C4-2B (cell line): Measurements from ENCODE around the gene ARHGAP33.
"Not testable (repeated sequence)": the region's sequence is repeated elsewhere in the genome, so short reads cannot be mapped to it uniquely, and the experiment has no call there.

Experiments used
- H3K27ac ChIP-seq: fragments of 450-650 bp; 2 replicates; pipeline ENCODE4 v1.5.1; 2017
- ZFX ChIP-seq: fragments of 450-650 bp; IDR thresholded peaks from 2 replicates; pipeline ENCODE4 v1.6.1; 2017
- TF ChIP-seq, protein P1 (sequence below): fragments of 450-650 bp; conservative IDR thresholded peaks from 2 replicates; pipeline ENCODE4 v1.5.1; 2017; ENCODE audit warnings: mild to moderate bottlenecking

The ARHGAP33 gene

GRCh38 chr19:35790981-35791813 is 15.8 kb downstream of the ARHGAP33 start:
- H3K27ac ChIP-seq: no peak overlapping the region
- TF ChIP-seq ZFX: no peak
- TF ChIP-seq, protein P1, sequence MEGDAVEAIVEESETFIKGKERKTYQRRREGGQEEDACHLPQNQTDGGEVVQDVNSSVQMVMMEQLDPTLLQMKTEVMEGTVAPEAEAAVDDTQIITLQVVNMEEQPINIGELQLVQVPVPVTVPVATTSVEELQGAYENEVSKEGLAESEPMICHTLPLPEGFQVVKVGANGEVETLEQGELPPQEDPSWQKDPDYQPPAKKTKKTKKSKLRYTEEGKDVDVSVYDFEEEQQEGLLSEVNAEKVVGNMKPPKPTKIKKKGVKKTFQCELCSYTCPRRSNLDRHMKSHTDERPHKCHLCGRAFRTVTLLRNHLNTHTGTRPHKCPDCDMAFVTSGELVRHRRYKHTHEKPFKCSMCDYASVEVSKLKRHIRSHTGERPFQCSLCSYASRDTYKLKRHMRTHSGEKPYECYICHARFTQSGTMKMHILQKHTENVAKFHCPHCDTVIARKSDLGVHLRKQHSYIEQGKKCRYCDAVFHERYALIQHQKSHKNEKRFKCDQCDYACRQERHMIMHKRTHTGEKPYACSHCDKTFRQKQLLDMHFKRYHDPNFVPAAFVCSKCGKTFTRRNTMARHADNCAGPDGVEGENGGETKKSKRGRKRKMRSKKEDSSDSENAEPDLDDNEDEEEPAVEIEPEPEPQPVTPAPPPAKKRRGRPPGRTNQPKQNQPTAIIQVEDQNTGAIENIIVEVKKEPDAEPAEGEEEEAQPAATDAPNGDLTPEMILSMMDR: no peak

GRCh38 chr19:35791814-35792279 is 16.5 kb downstream of the ARHGAP33 start:
- H3K27ac ChIP-seq: no peak overlapping the region

GRCh38 chr19:35792312-35792711 is 16.9 kb downstream of the ARHGAP33 start:
- TF ChIP-seq, protein P1: no peak
- TF ChIP-seq ZFX: no peak
- H3K27ac ChIP-seq: no peak overlapping the region

More at GRCh38 chr19:35791814-35792279, 16.5 kb downstream of the ARHGAP33 start:
- TF ChIP-seq ZFX: no peak
- TF ChIP-seq, protein P1: no peak

GRCh38 chr19:35792888-35793287 is 17.5 kb downstream of the ARHGAP33 start:
- H3K27ac ChIP-seq: no peak overlapping the region
- TF ChIP-seq, protein P1: no peak
- TF ChIP-seq ZFX: no peak

DNA sequence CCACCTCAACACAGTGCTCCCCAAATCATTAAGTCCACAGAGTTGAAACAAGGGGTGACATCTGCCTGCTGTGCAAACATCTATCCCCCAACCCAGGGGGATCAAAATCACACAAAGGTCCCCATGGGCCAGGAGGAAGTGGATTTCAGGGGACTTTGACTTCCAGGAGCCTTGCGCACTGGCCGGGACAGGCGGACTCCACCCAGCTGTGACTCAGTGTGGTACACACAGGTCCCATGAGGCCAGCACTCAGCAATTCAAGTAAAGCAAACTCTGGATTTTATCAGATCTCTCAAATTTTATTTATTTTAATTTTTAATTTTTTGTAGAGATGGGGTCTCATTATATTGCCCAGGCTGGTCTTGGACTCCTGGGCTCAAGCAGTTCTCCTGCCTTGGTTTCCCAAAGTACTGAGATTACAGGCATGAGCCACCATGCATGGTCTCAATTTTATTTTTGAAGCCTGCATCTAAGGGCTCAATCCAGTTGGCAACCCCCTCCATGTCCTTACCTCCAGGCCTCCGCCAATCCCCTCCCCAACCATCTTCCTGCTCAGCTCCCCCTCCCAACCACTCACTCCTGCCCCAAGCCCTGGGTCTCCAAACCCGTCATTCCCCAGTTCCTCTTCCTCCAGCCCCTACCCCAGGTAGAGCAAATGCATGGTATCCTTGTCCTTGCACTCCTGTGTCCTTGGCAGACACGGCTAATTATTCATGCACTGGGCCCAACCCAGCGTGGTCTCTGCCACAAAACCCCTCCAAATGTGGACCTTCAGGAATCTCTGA is 18.2 kb downstream of the ARHGAP33 start:
- H3K27ac ChIP-seq: no peak overlapping the region
- TF ChIP-seq ZFX: no peak
- TF ChIP-seq, protein P1: no peak

- not testable (repeated sequence) for H3K27ac ChIP-seq
Observed at GRCh38 chr19:35795564-35795963, 20.2 kb downstream of the ARHGAP33 start.

GRCh38 chr19:35796645-35797542 is 21.5 kb downstream of the ARHGAP33 start:
- no peak for TF ChIP-seq ZFX
- TF ChIP-seq, protein P1: no peak
- no peak overlapping the region for H3K27ac ChIP-seq
